DND-41 (cell line): ENCODE data around the gene GSK3A.

ENCODE experiments used
- ATAC-seq: fragments of 200-7000 bp; cut with Tn5 transposase; 3 replicates; pipeline ENCODE4 v1.9.1; 2021; ENCODE audit warnings: low read depth; ENCODE audit not compliant: insufficient read depth
- DNase-seq: peaks from one replicate; pipeline ENCODE4 v3.0.0-alpha.2; 2020
- H2AFZ ChIP-seq: 2 replicates; pipeline ENCODE4 v1.6.0; 2012; ENCODE audit warnings: low read depth, low read length
- H3K27ac ChIP-seq: 2 replicates; pipeline ENCODE4 v1.5.1; 2012; ENCODE audit warnings: low read length, inconsistent platforms
- H3K27me3 ChIP-seq: fragments of 200-600 bp; sonication (generic); 2 replicates; pipeline ENCODE4 v1.6.0; 2012; ENCODE audit warnings: low read length, mild to moderate bottlenecking, inconsistent platforms; ENCODE audit not compliant: insufficient read depth, poor library complexity
- H3K36me3 ChIP-seq: 2 replicates; pipeline ENCODE4 v1.5.1; 2012; ENCODE audit warnings: low read length, inconsistent platforms; ENCODE audit not compliant: insufficient read depth
- H3K4me1 ChIP-seq: 2 replicates; pipeline ENCODE4 v1.5.1; 2012; ENCODE audit warnings: mild to moderate bottlenecking, low read length; ENCODE audit not compliant: insufficient read depth
- H3K4me2 ChIP-seq: 2 replicates; pipeline ENCODE4 v1.6.0; 2012; ENCODE audit warnings: mild to moderate bottlenecking, moderate library complexity, low read length, inconsistent platforms; ENCODE audit not compliant: insufficient read depth
- H3K4me3 ChIP-seq, 2 experiments: fragments of 200-600 bp in 1 of 2; shearing (Covaris generic) in 1 of 2; 2 replicates each; pipeline ENCODE4 v1.5.1; 2012 to 2016; ENCODE audit warnings: inconsistent platforms in 2 of 2, low read length in 2 of 2, mild to moderate bottlenecking in 2 of 2, low read depth in 1 of 2, moderate library complexity in 1 of 2
- H3K79me2 ChIP-seq: 2 replicates; pipeline ENCODE4 v1.6.0; 2012; ENCODE audit warnings: low read length, inconsistent platforms; ENCODE audit not compliant: insufficient read depth
- H3K9ac ChIP-seq: 2 replicates; pipeline ENCODE4 v1.6.0; 2012; ENCODE audit warnings: low read depth, mild to moderate bottlenecking, inconsistent platforms, low read length, moderate library complexity
- H3K9me3 ChIP-seq: 2 replicates; pipeline ENCODE4 v1.5.1; 2012; ENCODE audit warnings: low read length, moderate library complexity, mild to moderate bottlenecking, inconsistent platforms; ENCODE audit not compliant: insufficient read depth, severe bottlenecking
- H4K20me1 ChIP-seq: 2 replicates; pipeline ENCODE4 v1.6.0; 2012; ENCODE audit warnings: low read length; ENCODE audit not compliant: insufficient read depth
- CTCF ChIP-seq: IDR thresholded peaks from 2 replicates; pipeline ENCODE4 v1.5.1; 2012; ENCODE audit warnings: borderline replicate concordance, low read length, moderate library complexity, mild to moderate bottlenecking; ENCODE audit not compliant: poor library complexity, severe bottlenecking; ENCODE audit errors: extremely low read depth
- EZH2 ChIP-seq: IDR thresholded peaks from 3 replicates; pipeline ENCODE4 v1.6.1; 2012; ENCODE audit warnings: borderline replicate concordance, low read depth, mild to moderate bottlenecking, moderate library complexity, low read length, inconsistent platforms; ENCODE audit not compliant: severe bottlenecking

The GSK3A gene

GRCh38 chr19:42217520-42218437 is 24.6 kb downstream of the GSK3A start, which contains the start of gene DEDD2:
Gene DEDD2, minus strand, starts transcription at chr19:42217677. Its CDS starts 670 bp downstream, at chr19:42217007.
- peak within 1 kb of the TSS; percentile 78 for H2AFZ ChIP-seq

GRCh38 chr19:42216653-42217519 is 25.5 kb downstream of the GSK3A start:
- Histone ChIP-seq H3K27ac (peak overlapping the region; percentile 71), H3K9me3 (no peaks in the 10 kb centered on the region), H3K27me3 (no peaks in the 10 kb centered on the region), H2AFZ (peak overlapping the region; percentile 78), H3K9ac (peak overlapping the region; percentile 70), H3K4me2 (peak overlapping the region; percentile 80), H4K20me1 (peaks cover 11% of the 10 kb centered on the region; the same call in 1 of the 2 replicates), H3K36me3 (peaks cover 29% of the 10 kb centered on the region), H3K79me2 (peaks cover 89% of the 10 kb centered on the region), H3K4me3 (peak overlapping the region; percentile 82 to 84), H3K4me1 (peaks cover 60% of the 10 kb centered on the region)
- ATAC-seq (no peak), DNase-seq (peak; percentile 43)
- TF ChIP-seq EZH2 (no peak), CTCF (no peak)

More at GRCh38 chr19:42217520-42218437, 24.6 kb downstream of the GSK3A start, which contains the start of gene DEDD2:
- ATAC-seq (peak; percentile 69), DNase-seq (peak; percentile 98)
- Histone ChIP-seq H4K20me1 (peaks cover 18% of the 10 kb centered on the region; the same call in 1 of the 2 replicates), H3K27me3 (no peaks in the 10 kb centered on the region), H3K4me3 (peak within 1 kb of the TSS; percentile 82 to 84), H3K36me3 (peaks cover 28% of the 10 kb centered on the region), H3K27ac (peak within 1 kb of the TSS; percentile 86), H3K9me3 (no peaks in the 10 kb centered on the region), H3K4me1 (peaks cover 67% of the 10 kb centered on the region), H3K9ac (peak within 1 kb of the TSS; percentile 70), H3K79me2 (peaks cover 89% of the 10 kb centered on the region), H3K4me2 (peak within 1 kb of the TSS; percentile 80)
- TF ChIP-seq CTCF: no peak
- no peak for TF ChIP-seq EZH2

DNA sequence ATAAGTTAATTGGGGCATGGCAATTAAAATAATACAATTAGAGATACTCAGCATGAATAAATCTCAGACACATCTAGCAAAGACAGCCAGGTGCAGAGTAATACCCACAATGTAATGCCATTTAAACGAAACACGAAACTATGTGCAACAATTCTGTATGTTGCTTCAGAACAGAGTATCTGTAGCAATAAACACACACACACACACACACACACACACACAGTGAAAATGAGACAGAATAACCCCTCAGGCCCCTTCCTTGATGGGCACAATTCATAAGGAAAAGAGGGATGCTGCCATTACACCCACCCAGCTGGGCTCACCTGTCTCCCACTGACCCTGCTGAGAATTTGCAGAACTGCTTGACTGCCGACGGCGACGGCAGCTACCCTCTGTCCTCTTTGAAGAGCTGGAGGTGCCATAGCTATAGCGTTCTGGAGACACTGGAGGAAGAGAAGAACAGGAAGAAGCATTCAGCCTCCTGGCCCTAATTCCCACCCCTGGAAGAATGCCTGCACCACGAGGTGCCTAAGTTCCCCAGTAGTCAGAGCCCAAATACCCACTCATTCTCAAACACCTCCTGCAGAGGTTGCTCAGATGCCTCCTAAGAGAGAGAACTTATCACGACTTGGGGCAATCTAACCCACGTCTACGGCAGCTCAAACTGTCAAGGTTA is 27.5 kb downstream of the GSK3A start:
- H3K27ac ChIP-seq: no peak overlapping the region
- no peak overlapping the region for H3K4me2 ChIP-seq
- peaks cover 47% of the 10 kb centered on the region for H3K4me1 ChIP-seq
- H3K9me3 ChIP-seq: no peaks in the 10 kb centered on the region
- no peak overlapping the region for H3K4me3 ChIP-seq
- ATAC-seq: no peak
- H3K9ac ChIP-seq: no peak overlapping the region
- peaks cover 31% of the 10 kb centered on the region for H3K36me3 ChIP-seq
- no peaks in the 10 kb centered on the region for H3K27me3 ChIP-seq
- H2AFZ ChIP-seq: no peak overlapping the region
- H4K20me1 ChIP-seq: peaks cover 9% of the 10 kb centered on the region; the same call in 1 of the 2 replicates
- H3K79me2 ChIP-seq: peaks cover 77% of the 10 kb centered on the region
- no peak for DNase-seq
- TF ChIP-seq EZH2 (no peak), CTCF (no peak)
